Measurements from ENCODE around the gene PCDHA10.
"Not testable (repeated sequence)": the region's sequence is repeated elsewhere in the genome, so short reads cannot be mapped to it uniquely, and the experiment has no call there.

DNA sequence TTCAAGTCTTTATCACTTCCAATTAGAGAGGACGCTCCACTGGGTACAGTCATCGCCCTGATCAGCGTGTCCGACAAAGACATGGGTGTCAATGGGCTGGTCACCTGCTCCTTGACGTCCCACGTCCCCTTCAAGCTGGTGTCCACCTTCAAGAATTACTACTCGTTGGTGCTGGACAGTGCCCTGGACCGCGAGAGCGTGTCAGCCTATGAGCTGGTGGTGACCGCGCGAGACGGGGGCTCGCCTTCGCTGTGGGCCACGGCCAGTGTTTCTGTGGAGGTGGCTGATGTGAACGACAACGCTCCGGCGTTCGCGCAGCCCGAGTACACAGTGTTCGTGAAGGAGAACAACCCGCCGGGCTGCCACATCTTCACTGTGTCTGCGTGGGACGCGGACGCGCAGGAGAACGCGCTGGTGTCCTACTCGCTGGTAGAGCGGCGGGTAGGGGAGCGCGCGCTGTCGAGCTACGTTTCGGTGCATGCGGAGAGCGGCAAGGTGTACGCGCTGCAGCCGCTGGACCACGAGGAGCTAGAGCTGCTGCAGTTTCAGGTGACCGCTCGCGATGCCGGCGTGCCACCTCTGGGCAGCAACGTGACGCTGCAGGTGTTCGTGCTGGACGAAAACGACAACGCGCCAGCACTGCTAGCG is 47.3 kb upstream of the PCDHA10 start:
- TF ChIP-seq GABPA (IDR thresholded peaks at IDR 0.05; ENCODE audit: low read depth, low read length); GABPA (CRISPR knock-in tag; IDR thresholded peaks at IDR 0.05; ENCODE audit: low read depth); ELF4 (CRISPR knock-in tag; IDR thresholded peaks at IDR 0.05; ENCODE audit: borderline replicate concordance); PREB (CRISPR knock-in tag; IDR thresholded peaks at IDR 0.05); EP300 (IDR thresholded peaks at IDR 0.05; ENCODE audit: low read depth in 2 of 2, low read length in 2 of 2); EP300 (CRISPR knock-in tag; IDR thresholded peaks at IDR 0.05; ENCODE audit: borderline replicate concordance); ARID2 (CRISPR knock-in tag; IDR thresholded peaks at IDR 0.05; ENCODE audit: borderline replicate concordance); CEBPB (IDR thresholded peaks at IDR 0.05; ENCODE audit: borderline replicate concordance, low read depth, low read length); ZSCAN20 (CRISPR knock-in tag; IDR thresholded peaks at IDR 0.05; ENCODE audit: borderline replicate concordance); CHCHD3 (CRISPR knock-in tag; IDR thresholded peaks at IDR 0.05); ZNF3 (CRISPR knock-in tag; IDR thresholded peaks at IDR 0.05); HCFC1 (IDR thresholded peaks at IDR 0.05; ENCODE audit: low read depth, low read length); SRF (IDR thresholded peaks at IDR 0.05; ENCODE audit: low read depth, low read length); ZFP37 (CRISPR knock-in tag; IDR thresholded peaks at IDR 0.05; ENCODE audit: borderline replicate concordance); ZFX (CRISPR knock-in tag; IDR thresholded peaks at IDR 0.05; ENCODE audit: low read depth): not testable (repeated sequence)
- TF ChIP-seq, protein P1, sequence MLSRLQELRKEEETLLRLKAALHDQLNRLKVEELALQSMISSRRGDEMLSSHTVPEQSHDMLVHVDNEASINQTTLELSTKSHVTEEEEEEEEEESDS (CRISPR knock-in tag; IDR thresholded peaks at IDR 0.05; ENCODE audit: borderline replicate concordance): not testable (repeated sequence)
